Neuron (in vitro differentiated cells): ENCODE measurements around the gene NLK.
"Not testable (repeated sequence)": the region's sequence is repeated elsewhere in the genome, so short reads cannot be mapped to it uniquely, and the experiment has no call there.

Source experiments
- H2AFZ ChIP-seq: one replicate; pipeline ENCODE4 v1.6.1; 2013; ENCODE audit warnings: low read depth, mild to moderate bottlenecking, inconsistent platforms, low read length, moderate library complexity
- H3K27me3 ChIP-seq: one replicate; pipeline ENCODE4 v1.6.1; 2013; ENCODE audit warnings: low read length; ENCODE audit not compliant: insufficient read depth
- H3K36me3 ChIP-seq: one replicate; pipeline ENCODE4 v1.6.1; 2013; ENCODE audit warnings: low read length; ENCODE audit not compliant: insufficient read depth
- H3K4me1 ChIP-seq: one replicate; pipeline ENCODE4 v1.6.1; 2013; ENCODE audit warnings: low read length; ENCODE audit not compliant: insufficient read depth
- H3K4me3 ChIP-seq: 2 replicates; pipeline ENCODE4 v1.5.1; 2013; ENCODE audit warnings: mild to moderate bottlenecking, low read length, moderate library complexity
- H3K9me3 ChIP-seq: one replicate; pipeline ENCODE4 v1.6.1; 2013; ENCODE audit warnings: low read length

The NLK gene

GRCh38 chr17:28228986-28229729, 186.7 kb downstream of the NLK start:
- H3K36me3 ChIP-seq = no peaks in the 10 kb centered on the region
- no peaks in the 10 kb centered on the region for H3K9me3 ChIP-seq
- peaks cover 6% of the 10 kb centered on the region for H3K4me1 ChIP-seq
- H3K27me3 ChIP-seq = peaks cover 11% of the 10 kb centered on the region
- H3K4me3 ChIP-seq = no peak overlapping the region
- H2AFZ ChIP-seq = no peak overlapping the region

GRCh38 chr17:28230011-28230410, 187.5 kb downstream of the NLK start:
- Histone ChIP-seq H2AFZ (no peak overlapping the region), H3K36me3 (no peaks in the 10 kb centered on the region), H3K27me3 (peaks cover 11% of the 10 kb centered on the region), H3K4me1 (peaks cover 8% of the 10 kb centered on the region), H3K9me3 (no peaks in the 10 kb centered on the region), H3K4me3 (no peak overlapping the region)

- H2AFZ ChIP-seq, H3K36me3 ChIP-seq, H3K4me3 ChIP-seq, H3K9me3 ChIP-seq, H3K4me1 ChIP-seq: not testable (repeated sequence)
- peaks cover 11% of the 10 kb centered on the region for H3K27me3 ChIP-seq
These were observed 188.1 kb downstream of the NLK start for GRCh38 chr17:28230607-28231006.

DNA sequence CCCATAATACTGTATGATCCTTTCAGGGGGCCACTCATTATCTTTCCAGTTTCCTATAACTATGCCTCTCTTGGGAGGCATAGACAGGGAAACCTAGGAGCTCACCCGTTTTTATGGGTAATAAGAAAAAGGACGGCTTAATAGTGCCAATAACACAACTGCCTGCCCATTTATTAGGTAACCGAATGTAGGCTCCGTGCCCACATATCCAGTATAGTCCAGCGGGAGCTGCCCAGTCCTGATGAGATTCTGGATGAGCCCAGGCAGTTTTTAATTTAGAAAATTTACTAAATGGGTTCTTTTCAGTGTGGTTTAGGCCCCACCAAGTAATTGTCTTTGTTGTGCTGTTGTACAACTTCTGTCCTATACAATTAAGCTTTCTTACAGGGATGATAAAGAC, 189.1 kb downstream of the NLK start:
- not testable (repeated sequence) for H3K9me3 ChIP-seq, H2AFZ ChIP-seq, H3K4me1 ChIP-seq, H3K36me3 ChIP-seq, H3K4me3 ChIP-seq
- H3K27me3 ChIP-seq = peaks cover 11% of the 10 kb centered on the region

DNA sequence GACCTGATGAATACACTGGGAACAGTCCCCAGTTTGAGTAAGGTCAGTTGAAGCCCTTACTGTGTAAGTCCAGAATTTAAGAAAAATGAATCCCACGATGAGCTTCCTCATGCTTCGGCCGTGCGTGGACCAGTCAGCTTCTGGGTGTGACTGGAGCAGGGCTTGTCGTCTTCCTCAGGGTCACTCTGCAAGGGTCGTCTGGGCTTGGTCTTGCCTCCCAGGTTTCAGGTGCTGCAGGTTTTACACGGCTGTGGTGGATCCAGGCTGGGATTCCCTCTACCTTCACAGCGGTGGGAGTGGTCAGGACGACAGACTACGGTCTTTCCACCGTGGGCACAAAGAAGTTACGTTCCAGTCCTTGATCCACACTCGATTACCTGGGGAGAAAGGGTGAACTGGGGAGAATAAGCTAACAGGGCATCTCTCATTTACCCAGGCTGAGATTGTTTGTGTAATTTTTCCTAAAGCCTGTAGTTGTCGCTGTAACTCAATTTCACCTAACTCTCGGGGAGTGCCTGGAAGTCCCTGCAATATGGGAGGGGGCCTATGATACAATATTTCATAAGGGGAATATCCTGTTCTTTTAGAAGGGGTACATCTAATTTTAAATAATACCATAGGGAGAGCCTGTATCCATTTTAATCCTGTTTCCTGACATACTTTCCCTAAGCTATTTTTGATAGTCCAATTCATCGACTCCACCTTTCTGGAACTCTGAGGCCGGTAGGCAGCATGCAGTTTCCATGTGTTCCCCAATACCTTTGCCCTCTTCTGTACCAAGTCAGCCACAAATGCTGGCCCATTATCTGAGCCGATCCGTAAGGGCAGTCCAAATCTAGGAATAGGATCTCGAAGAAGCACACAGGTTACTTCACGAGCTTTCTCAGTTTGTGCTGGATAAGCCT, 190.7 kb downstream of the NLK start:
- peaks cover 11% of the 10 kb centered on the region for H3K27me3 ChIP-seq
- not testable (repeated sequence) for H3K36me3 ChIP-seq, H3K4me1 ChIP-seq, H3K9me3 ChIP-seq, H3K4me3 ChIP-seq, H2AFZ ChIP-seq

GRCh38 chr17:28233872-28234856, 191.7 kb downstream of the NLK start:
- not testable (repeated sequence) for H2AFZ ChIP-seq, H3K27me3 ChIP-seq, H3K9me3 ChIP-seq, H3K4me1 ChIP-seq, H3K36me3 ChIP-seq, H3K4me3 ChIP-seq

GRCh38 chr17:28235066-28235700, 192.7 kb downstream of the NLK start:
- not testable (repeated sequence) for H3K4me3 ChIP-seq, H2AFZ ChIP-seq, H3K27me3 ChIP-seq, H3K36me3 ChIP-seq, H3K9me3 ChIP-seq, H3K4me1 ChIP-seq

GRCh38 chr17:28236033-28236653, 193.7 kb downstream of the NLK start:
- not testable (repeated sequence) for H3K4me1 ChIP-seq, H3K4me3 ChIP-seq, H3K36me3 ChIP-seq, H3K9me3 ChIP-seq, H2AFZ ChIP-seq, H3K27me3 ChIP-seq

GRCh38 chr17:28238547-28239270, 196.2 kb downstream of the NLK start:
- not testable (repeated sequence) for H3K36me3 ChIP-seq, H2AFZ ChIP-seq, H3K4me1 ChIP-seq, H3K27me3 ChIP-seq, H3K9me3 ChIP-seq, H3K4me3 ChIP-seq

DNA sequence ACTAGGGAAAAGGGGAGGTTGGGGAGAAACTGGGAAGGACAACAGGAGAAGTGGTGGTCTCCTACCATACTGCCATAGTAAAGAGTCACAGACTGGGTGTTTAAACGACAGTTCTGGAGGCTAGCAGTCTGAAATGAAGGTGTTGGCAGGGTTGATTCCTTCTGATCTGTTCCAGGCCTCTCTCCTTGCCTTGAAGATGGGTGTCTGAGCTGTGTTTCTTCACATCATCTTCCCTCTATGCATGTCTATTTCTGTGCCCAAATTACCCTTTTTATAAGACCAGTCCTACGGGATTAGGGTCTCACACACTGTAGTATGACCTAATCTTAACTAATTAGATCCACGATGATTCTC, 196.8 kb downstream of the NLK start:
- H2AFZ ChIP-seq = no peak overlapping the region
- H3K9me3 ChIP-seq = no peaks in the 10 kb centered on the region
- peaks cover 2% of the 10 kb centered on the region for H3K4me1 ChIP-seq
- H3K27me3 ChIP-seq = peaks cover 9% of the 10 kb centered on the region
- no peak overlapping the region for H3K4me3 ChIP-seq
- H3K36me3 ChIP-seq = no peaks in the 10 kb centered on the region

GRCh38 chr17:28240688-28241340, 198.3 kb downstream of the NLK start:
- H3K9me3 ChIP-seq = no peaks in the 10 kb centered on the region
- H3K36me3 ChIP-seq = no peaks in the 10 kb centered on the region
- no peaks in the 10 kb centered on the region for H3K4me1 ChIP-seq
- H3K27me3 ChIP-seq = peaks cover 9% of the 10 kb centered on the region
- no peak overlapping the region for H2AFZ ChIP-seq
- no peak overlapping the region for H3K4me3 ChIP-seq
